NB4 (cell line): ENCODE results near the gene CCDC154.
"Not testable (repeated sequence)": the region's sequence is repeated elsewhere in the genome, so short reads cannot be mapped to it uniquely, and the experiment has no call there.

Source experiments
- DNase-seq: peaks from one replicate; pipeline ENCODE4 v3.0.0; 2010; ENCODE audit warnings: low read depth
- H3K4me3 ChIP-seq: one replicate; pipeline ENCODE4 v1.5.1; 2011; ENCODE audit warnings: mild to moderate bottlenecking, low read depth, low read length, moderate library complexity
- MYC ChIP-seq: IDR thresholded peaks from 2 replicates; pipeline ENCODE4 v1.6.1; 2011; ENCODE audit warnings: low read depth, low read length
- POLR2A ChIP-seq: IDR thresholded peaks from 2 replicates; pipeline ENCODE4 v1.6.1; 2011; ENCODE audit warnings: mild to moderate bottlenecking; ENCODE audit not compliant: insufficient read length; ENCODE audit errors: extremely low read depth
- TF ChIP-seq, protein P1 (sequence below): IDR thresholded peaks from 2 replicates; pipeline ENCODE4 v1.6.1; 2011; ENCODE audit warnings: low read depth, low read length
- TF ChIP-seq, protein P2 (sequence below): IDR thresholded peaks from one replicate; pipeline ENCODE4 v1.5.1; 2012; ENCODE audit warnings: low read depth, low read length

The CCDC154 gene

GRCh38 chr16:1488619-1489018, 44.3 kb upstream of the CCDC154 start, which contains the start of gene PTX4:
Gene PTX4, minus strand, starts transcription at chr16:1488944. Its CDS starts 35 bp downstream, at chr16:1488909.
- TF ChIP-seq POLR2A, result no peak
- no peak for TF ChIP-seq MYC
- TF ChIP-seq, protein P1, sequence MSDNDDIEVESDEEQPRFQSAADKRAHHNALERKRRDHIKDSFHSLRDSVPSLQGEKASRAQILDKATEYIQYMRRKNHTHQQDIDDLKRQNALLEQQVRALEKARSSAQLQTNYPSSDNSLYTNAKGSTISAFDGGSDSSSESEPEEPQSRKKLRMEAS, result no peak
- peak within 1 kb of the TSS; percentile 79 for H3K4me3 ChIP-seq
- DNase-seq, result peak; percentile 66

GRCh38 chr16:1488054-1488601, 43.8 kb upstream of the CCDC154 start:
- TF ChIP-seq, protein P1, result no peak
- TF ChIP-seq POLR2A (no peak), MYC (no peak)
- TF ChIP-seq, protein P2, sequence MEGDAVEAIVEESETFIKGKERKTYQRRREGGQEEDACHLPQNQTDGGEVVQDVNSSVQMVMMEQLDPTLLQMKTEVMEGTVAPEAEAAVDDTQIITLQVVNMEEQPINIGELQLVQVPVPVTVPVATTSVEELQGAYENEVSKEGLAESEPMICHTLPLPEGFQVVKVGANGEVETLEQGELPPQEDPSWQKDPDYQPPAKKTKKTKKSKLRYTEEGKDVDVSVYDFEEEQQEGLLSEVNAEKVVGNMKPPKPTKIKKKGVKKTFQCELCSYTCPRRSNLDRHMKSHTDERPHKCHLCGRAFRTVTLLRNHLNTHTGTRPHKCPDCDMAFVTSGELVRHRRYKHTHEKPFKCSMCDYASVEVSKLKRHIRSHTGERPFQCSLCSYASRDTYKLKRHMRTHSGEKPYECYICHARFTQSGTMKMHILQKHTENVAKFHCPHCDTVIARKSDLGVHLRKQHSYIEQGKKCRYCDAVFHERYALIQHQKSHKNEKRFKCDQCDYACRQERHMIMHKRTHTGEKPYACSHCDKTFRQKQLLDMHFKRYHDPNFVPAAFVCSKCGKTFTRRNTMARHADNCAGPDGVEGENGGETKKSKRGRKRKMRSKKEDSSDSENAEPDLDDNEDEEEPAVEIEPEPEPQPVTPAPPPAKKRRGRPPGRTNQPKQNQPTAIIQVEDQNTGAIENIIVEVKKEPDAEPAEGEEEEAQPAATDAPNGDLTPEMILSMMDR, result no peak
- peak; percentile 60 for DNase-seq
- H3K4me3 ChIP-seq, result peak overlapping the region; percentile 79

GRCh38 chr16:1487395-1488053, 43.2 kb upstream of the CCDC154 start:
- TF ChIP-seq POLR2A, result peak; percentile 51
- TF ChIP-seq MYC, result peak; percentile 53; the same call in 1 of the 2 replicates
- TF ChIP-seq, protein P2, result no peak
- TF ChIP-seq, protein P1, result peak; percentile 36; the same call in 1 of the 2 replicates
- H3K4me3 ChIP-seq, result peak overlapping the region; percentile 79

DNA sequence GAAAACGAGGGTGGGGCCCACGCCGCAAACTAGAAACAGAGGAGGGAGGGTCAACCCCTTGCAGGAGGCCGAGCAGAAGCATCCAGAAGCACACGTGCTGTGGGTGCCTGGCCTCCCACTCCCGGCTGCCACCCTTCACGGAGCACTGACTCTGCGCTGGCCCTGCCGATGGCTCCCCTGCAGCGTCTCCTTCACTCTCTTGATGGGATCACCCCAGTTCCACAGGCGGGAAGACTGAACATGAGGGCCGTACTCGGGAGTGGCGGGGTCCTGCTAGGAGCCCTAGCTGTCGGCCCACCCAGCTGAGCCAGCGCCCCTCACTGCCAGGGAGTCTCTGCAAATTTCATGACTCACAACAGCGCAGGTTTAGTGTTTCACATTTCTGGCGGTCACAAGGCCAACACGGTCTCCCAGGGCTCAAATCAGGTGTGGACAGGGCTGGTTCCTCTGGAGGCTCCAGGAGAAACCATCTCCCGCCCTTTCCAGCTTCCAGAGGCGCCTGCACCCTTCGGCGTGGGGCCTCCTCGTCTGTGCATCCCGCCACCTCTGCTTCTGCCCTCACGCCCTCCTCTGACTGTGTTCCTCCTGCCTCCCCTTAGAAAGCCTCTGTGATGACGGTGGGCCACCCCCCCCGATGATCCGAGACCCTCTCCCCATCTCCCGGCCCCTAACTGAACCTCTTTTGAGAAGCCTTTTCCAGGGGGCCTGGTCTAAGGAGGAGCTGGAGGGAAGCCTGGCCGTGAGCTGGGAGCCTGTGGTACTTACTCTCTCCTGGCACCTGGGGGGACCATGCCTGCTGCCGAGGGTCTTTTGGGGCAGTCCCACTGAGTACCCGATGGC, 42.4 kb upstream of the CCDC154 start:
- no peak for TF ChIP-seq MYC
- no peak for TF ChIP-seq POLR2A
- no peak for DNase-seq
- H3K4me3 ChIP-seq, result peak overlapping the region; percentile 79

More at GRCh38 chr16:1487395-1488053, 43.2 kb upstream of the CCDC154 start:
- DNase-seq, result peak; percentile 79

DNA sequence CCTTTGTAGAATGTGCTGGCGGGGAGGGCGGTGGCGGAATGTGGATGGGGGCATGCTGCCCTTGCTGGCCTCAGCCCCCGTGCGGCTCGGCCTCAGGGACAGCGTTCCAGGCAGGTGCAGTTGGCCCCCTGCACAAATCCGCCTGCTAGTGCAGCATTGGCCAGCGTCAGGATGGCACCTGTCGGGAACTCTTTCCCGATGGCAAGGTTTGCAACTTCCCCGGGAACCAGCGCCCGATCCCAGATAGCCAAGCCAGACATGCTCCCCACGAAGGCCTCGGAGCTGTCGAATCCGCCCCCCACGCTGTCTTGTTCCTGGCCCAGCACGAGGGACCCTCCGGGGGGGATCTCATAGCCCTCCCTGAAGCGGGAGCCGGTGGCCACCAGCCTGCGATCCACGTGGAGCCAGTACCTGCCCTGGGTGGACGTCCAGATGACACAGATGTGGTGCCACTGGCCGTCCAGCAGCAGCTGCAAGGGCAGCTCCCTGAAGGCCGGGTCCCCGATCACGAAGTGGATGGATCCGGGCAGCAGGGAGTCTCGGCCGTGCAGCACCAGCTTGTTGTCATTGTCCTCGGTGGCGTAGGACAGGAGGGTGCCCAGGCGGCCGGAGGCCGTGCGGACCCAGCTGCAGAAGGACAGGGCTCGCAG, 41.6 kb upstream of the CCDC154 start:
- TF ChIP-seq MYC (no peak), POLR2A (no peak)
- TF ChIP-seq, protein P1, result no peak
- TF ChIP-seq, protein P2, result no peak
- no peak for DNase-seq
- no peak overlapping the region for H3K4me3 ChIP-seq

- no peak for DNase-seq
- TF ChIP-seq, protein P2, result no peak
- TF ChIP-seq, protein P1, result no peak
- no peak for TF ChIP-seq MYC
- TF ChIP-seq POLR2A, result no peak
- H3K4me3 ChIP-seq, result no peak overlapping the region
Observed at GRCh38 chr16:1481906-1482835, 37.8 kb upstream of the CCDC154 start.

GRCh38 chr16:1478937-1479336, 34.6 kb upstream of the CCDC154 start:
- H3K4me3 ChIP-seq, DNase-seq: not testable (repeated sequence)
